ENCODE data around the gene CCL28.
"Not testable (repeated sequence)": the region's sequence is repeated elsewhere in the genome, so short reads cannot be mapped to it uniquely, and the experiment has no call there.

The CCL28 gene, protein sequence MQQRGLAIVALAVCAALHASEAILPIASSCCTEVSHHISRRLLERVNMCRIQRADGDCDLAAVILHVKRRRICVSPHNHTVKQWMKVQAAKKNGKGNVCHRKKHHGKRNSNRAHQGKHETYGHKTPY

DNA sequence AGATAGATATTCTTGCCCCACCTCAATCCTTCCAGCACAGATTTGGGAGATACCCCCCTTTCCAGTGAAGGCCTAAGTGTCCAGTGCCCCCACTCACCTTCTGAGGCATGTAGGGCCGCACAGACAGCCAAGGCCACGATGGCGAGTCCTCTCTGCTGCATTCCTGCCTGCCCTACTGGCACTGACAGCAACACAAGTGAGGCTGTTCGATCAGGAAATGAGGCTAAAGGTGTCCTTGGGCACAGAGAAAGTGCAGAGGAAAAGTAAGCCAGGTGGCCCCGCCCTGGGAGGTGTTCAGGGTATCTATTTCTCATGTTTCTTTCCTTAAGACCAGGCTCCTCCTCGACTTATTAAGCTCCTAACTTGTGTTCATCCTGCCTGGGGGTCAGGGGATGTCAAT, at the start of gene CCL28:
CCL28 (minus strand) TSS at position 236 of the 400 bp plus-strand sequence; CDS start at position 161, 75 bp downstream.
- no peak for DNase-seq (ENCODE audit: low read depth in 2 of 2)

GRCh38 chr5:43461066-43461465, 48.9 kb upstream of the CCL28 start:
- DNase-seq (ENCODE audit: low read depth in 2 of 2), result no peak

DNA sequence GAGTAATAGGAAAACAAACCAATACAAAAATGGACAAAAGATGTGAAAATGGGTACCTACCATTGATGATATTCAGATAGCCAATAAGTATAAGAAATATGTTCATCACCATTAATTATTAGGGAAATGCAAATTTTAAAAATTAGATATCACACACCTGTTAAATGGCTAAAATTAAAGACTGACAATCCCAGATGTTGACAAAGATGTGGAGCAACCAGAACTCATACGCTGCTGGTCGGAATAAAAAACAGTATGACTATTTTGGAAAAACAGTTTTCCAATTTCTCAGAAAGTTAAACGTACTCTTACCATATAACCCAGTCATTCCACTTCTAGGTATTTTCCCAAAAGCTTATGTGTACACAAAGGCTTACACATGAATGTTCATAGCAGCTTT, 44.4 kb upstream of the CCL28 start:
- no peak for DNase-seq (ENCODE audit: low read depth in 2 of 2)

- DNase-seq (ENCODE audit: low read depth in 2 of 2), result not testable (repeated sequence)
Observed at GRCh38 chr5:43441575-43441974, 29.4 kb upstream of the CCL28 start.

DNA sequence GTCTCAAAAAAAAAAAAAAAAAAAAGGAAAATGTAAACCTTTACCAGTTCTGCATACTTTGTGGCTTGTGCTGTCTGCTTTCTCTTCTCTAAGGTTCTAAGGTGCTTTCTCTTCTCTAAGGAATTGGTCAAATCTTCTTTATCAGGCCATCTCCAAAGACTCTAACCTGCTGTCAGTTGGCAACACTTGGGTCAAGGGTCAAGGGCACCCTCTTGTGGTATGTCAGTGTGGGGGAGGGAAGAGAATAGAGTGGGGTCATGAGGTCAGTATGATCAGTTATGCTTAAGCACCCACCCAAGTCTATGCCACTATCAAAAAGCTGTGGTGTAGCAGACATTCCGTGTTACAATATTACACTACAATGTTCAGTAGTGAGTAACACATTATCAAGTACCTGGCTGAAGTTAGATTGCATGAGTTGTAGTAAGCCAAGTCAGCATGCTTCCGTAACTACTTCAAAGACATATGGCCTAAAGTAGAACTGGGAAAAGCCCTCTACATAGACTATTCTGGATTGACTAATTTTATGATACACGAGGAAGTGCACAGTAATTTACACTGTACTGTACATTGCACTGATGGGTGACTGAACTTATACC, 25.0 kb upstream of the CCL28 start:
- DNase-seq (ENCODE audit: low read depth in 2 of 2), result no peak

DNA sequence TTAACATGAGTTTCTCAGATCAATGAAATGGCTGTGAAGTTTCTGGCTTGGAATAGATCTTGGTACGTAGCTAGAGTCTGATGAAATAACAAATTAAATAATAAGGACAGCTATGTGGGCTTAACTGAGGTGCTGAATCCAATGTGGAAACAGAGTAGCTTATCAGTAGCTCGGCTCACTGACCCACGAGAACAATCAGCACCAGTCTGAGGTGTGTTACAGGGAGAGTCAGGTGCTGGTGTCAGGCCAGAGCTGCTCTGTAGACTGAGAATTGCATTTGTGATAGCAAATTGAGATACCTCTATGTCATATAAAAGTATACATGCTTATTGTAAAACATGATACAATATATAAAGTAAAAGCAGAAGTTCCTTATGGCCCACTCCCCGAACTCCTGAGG, 21.2 kb upstream of the CCL28 start:
- no peak for DNase-seq (ENCODE audit: low read depth in 2 of 2)

GRCh38 chr5:43432486-43433375, 20.5 kb upstream of the CCL28 start:
- DNase-seq (ENCODE audit: low read depth in 2 of 2), result no peak

- DNase-seq (ENCODE audit: low read depth in 2 of 2), result no peak
Observed at GRCh38 chr5:43429706-43430105, 17.5 kb upstream of the CCL28 start.

DNA sequence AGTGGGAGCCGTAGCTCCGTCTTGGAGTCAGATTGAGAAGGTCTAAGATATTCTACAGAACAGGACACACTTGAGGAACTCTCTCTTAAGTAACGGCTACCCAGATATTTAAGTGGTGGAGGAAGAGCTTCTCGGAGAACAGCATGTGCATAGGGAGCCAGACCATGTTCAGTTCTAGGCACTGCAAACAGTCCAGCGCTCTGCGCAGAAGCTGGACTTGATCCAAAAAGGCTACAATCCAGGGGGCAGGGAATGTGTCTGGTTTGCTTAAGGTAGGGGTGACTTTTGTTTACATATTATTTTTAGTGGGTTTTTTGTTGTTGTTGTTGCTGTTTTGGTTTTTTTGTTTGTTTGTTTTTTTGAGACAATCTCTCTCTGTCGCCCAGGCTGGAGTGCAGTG, 16.8 kb upstream of the CCL28 start:
- no peak for DNase-seq (ENCODE audit: low read depth in 2 of 2)

GRCh38 chr5:43427306-43427705, 15.1 kb upstream of the CCL28 start:
- DNase-seq (ENCODE audit: low read depth in 2 of 2), result no peak

GRCh38 chr5:43425983-43426382, 13.8 kb upstream of the CCL28 start:
- DNase-seq (ENCODE audit: low read depth in 2 of 2), result no peak

GRCh38 chr5:43423086-43423485, 10.9 kb upstream of the CCL28 start:
- not testable (repeated sequence) for DNase-seq (ENCODE audit: low read depth in 2 of 2)

GRCh38 chr5:43422143-43422542, 10.0 kb upstream of the CCL28 start:
- DNase-seq (ENCODE audit: low read depth in 2 of 2), result no peak

DNA sequence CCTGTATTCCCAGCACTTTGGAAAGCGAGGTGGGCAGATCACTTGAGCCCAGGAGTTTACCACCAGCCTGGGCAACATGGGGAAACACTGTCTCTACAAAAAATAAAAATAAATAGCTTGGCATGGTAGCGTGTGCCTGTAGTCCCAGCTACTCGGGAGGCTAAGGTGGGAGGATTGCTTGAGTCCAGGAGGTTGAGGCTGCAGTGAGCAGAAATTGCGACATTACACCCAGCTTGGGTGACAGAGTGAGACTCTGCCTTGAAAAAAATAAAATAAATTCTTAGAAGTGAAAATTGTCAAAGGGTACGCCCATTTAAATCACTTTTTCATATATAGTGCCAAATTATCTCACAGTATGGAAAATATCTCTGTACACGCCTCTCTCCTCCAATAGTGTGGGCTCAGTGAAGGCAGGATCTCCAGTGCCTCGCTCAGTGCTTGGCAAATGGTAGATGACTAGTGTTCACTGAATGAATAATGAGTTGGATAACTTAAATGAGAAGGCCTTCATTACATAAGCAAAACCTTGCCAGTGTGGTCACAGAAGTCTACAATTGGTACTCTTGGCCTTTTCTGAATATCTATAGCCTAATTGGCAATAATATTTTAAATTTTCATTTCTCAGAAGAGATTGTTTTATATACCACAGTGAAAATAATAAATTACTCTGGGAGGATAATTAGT, 9.4 kb upstream of the CCL28 start:
- no peak for DNase-seq (ENCODE audit: low read depth in 2 of 2)

DNA sequence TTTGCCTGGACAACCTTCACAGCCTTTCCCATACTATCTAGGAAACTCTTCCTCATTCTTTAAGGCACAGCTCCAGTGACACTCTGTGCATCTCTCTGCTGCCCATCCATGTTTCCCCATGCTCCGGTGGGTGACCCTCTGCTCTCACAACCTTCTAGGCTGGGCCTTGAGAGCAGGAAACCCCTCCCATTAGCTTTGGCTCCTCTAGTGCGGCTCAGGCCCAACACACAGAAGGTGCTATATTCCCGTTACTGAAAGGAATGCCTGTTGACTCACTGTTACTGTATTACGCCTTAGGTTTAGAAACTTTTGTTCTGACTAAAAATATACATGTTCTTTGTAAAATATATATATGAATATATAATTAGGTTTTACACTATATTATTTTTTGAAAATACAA, 8.1 kb upstream of the CCL28 start:
- DNase-seq (ENCODE audit: low read depth in 2 of 2), result no peak

GRCh38 chr5:43418561-43418960, 6.4 kb upstream of the CCL28 start:
- no peak for DNase-seq (ENCODE audit: low read depth in 2 of 2)

- no peak for DNase-seq (ENCODE audit: low read depth in 2 of 2)
Observed at GRCh38 chr5:43416803-43417394, 4.7 kb upstream of the CCL28 start.

- no peak for DNase-seq (ENCODE audit: low read depth in 2 of 2)
Observed at GRCh38 chr5:43415935-43416802, 4.0 kb upstream of the CCL28 start.

DNA sequence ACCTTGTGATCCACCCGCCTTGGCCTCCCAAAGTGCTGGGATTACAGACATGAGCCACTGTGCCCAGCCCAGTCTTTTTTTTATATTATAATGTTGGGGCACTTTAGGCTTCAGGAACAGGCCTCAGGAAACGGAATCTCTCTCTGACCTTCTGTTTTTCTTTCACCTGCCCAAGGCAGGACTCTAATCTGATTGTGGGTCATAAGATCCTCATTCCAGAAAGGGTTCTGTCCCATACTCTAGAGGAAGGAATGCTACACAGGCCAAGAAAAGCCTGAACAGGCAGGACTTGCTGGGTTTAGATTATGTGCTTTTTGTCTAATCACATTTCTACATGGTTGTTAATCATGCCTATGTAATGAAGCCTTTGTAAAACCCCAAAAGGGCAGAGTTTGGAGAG, 1.8 kb upstream of the CCL28 start:
- no peak for DNase-seq (ENCODE audit: low read depth in 2 of 2)

DNA sequence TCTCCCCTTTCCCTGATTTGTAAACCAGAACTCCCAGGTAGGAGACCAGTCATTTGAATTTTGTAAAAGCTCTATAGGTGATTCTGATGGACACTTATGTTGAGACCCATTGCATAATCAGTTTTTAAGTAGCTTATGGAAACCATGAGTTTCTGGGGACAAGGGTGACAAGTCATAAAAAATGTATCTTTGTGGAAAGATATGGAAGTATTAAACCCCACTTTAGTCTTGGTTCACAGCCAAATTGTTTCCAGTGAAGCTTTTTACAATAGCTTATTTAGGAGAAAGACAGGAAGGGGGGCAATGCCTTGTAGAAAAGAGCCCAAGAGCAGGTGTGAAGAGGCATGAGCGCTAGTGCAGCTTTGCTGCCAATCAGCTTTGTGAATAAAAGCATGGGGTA, 453 bp upstream of the CCL28 start:
- DNase-seq (ENCODE audit: low read depth in 2 of 2), result no peak

DNA sequence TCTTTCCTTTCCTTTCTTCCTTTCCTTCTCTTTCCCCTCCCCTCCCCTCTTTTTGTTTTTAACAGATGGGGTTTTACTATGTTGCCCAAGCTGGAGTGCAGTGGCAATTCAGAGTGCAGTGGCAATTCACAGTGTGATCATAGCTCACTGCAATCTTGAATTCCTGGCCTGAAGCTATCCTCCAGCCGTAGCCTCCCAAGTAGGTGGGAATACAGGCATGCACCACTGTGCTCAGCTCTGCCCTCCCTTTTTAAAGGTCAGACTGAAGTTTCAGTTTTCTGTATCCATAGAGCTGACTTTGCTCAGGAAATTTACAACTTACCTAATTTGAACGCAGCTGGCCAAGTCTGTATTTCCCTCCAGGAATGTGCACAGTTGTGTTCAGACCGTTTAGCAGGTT, 696 bp downstream of the CCL28 start:
- no peak for DNase-seq (ENCODE audit: low read depth in 2 of 2)

Data from stimulated activated CD4-positive, alpha-beta T cell treated with anti-CD3 and anti-CD28 coated beads, Interleukin-12 subunit alpha, Interleukin-12 subunit beta, amount 100 ng/mL, for 24 hours (primary cell).